Suprapubic skin (tissue), 3 donors: ENCODE results near the gene STAP1.

Experiments used
- EP300 ChIP-seq: sonication (generic); formaldehyde crosslinking; IDR thresholded peaks from one replicate; pipeline ENCODE4 v1.6.1; 2017; ENCODE audit warnings: antibody characterized with exemption
- TF ChIP-seq, protein P1 (sequence below), 2 donors: fragments of 200-600 bp in 1 of 2; fragments of 450-650 bp in 1 of 2; sonication (generic) in 1 of 2; IDR thresholded peaks; one replicate each; pipeline ENCODE4 v1.5.1; 2016 to 2019; ENCODE audit warnings: antibody characterized with exemption in 2 of 2, mild to moderate bottlenecking in 1 of 2, moderate library complexity in 1 of 2

DNA sequence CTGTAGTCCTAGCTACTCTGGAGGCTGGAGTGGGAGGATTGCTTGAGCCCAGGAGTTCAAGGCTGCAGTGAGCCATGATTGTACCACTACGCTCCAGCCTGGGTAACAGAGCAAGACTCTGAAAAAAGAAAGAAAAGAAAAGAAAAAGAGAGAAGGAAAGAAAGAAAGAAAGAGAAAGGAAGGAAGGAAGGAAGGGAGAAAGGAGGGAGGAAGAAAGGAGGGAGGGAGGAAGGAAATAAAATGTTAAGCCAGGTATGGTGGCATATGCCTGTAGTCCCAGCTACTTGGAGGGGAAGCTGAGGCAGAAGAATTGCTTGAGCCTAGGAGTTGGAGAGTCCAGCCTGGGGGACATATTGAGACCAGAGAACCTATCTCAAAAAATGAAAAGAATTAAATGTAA lies 12.0 kb downstream of the STAP1 start:
- TF ChIP-seq, protein P1, sequence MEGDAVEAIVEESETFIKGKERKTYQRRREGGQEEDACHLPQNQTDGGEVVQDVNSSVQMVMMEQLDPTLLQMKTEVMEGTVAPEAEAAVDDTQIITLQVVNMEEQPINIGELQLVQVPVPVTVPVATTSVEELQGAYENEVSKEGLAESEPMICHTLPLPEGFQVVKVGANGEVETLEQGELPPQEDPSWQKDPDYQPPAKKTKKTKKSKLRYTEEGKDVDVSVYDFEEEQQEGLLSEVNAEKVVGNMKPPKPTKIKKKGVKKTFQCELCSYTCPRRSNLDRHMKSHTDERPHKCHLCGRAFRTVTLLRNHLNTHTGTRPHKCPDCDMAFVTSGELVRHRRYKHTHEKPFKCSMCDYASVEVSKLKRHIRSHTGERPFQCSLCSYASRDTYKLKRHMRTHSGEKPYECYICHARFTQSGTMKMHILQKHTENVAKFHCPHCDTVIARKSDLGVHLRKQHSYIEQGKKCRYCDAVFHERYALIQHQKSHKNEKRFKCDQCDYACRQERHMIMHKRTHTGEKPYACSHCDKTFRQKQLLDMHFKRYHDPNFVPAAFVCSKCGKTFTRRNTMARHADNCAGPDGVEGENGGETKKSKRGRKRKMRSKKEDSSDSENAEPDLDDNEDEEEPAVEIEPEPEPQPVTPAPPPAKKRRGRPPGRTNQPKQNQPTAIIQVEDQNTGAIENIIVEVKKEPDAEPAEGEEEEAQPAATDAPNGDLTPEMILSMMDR (IDR thresholded peaks at IDR 0.05) = no peak
- TF ChIP-seq EP300 = no peak
